HG03139 (cell line): ENCODE results near the gene LIPM.

Experiments used
- ATAC-seq: cut with Tn5 transposase; IDR thresholded peaks from one replicate; pipeline ENCODE4 v1.9.1; 2021; ENCODE audit not compliant: unreplicated experiment

LIPM gene

GRCh38 chr10:88802523-88803285 lies at the start of gene LIPM:
Gene LIPM (plus strand): TSS chr10:88802730. CDS start chr10:88802897, 167 bp downstream.
- no peak for ATAC-seq

- no peak for ATAC-seq
Observed at GRCh38 chr10:88754287-88754686, 48.2 kb upstream of the LIPM start.

- no peak for ATAC-seq
Observed at GRCh38 chr10:88755753-88756152, 46.8 kb upstream of the LIPM start.

GRCh38 chr10:88756660-88757059 lies 45.9 kb upstream of the LIPM start:
- no peak for ATAC-seq

GRCh38 chr10:88759366-88760101 lies 43.0 kb upstream of the LIPM start, which contains the start of gene LIPN:
Gene LIPN (plus strand): TSS chr10:88760020. CDS start chr10:88761406, 1,386 bp downstream.
- no peak for ATAC-seq

GRCh38 chr10:88762906-88763305 lies 39.6 kb upstream of the LIPM start:
- ATAC-seq: no peak

GRCh38 chr10:88763441-88763840 lies 39.1 kb upstream of the LIPM start:
- no peak for ATAC-seq

- no peak for ATAC-seq
Observed at GRCh38 chr10:88764110-88764509, 38.4 kb upstream of the LIPM start.

- no peak for ATAC-seq
Observed at GRCh38 chr10:88765816-88766215, 36.7 kb upstream of the LIPM start.

- ATAC-seq: no peak
Observed at GRCh38 chr10:88769384-88769783, 33.1 kb upstream of the LIPM start.

- ATAC-seq: no peak
Observed at GRCh38 chr10:88781206-88781605, 21.3 kb upstream of the LIPM start.

- no peak for ATAC-seq
Observed at GRCh38 chr10:88782222-88782621, 20.3 kb upstream of the LIPM start.

- ATAC-seq: no peak
Observed at GRCh38 chr10:88783724-88784123, 18.8 kb upstream of the LIPM start.

GRCh38 chr10:88786032-88786770 lies 16.3 kb upstream of the LIPM start:
- no peak for ATAC-seq

GRCh38 chr10:88787463-88787862 lies 15.1 kb upstream of the LIPM start:
- ATAC-seq: no peak

GRCh38 chr10:88788924-88789323 lies 13.6 kb upstream of the LIPM start:
- ATAC-seq: no peak

GRCh38 chr10:88791924-88792323 lies 10.6 kb upstream of the LIPM start:
- ATAC-seq: no peak

- no peak for ATAC-seq
Observed at GRCh38 chr10:88792661-88793060, 9.9 kb upstream of the LIPM start.

- no peak for ATAC-seq
Observed at GRCh38 chr10:88793712-88794299, 8.7 kb upstream of the LIPM start.

GRCh38 chr10:88794731-88795130 lies 7.8 kb upstream of the LIPM start:
- no peak for ATAC-seq
